Lower leg skin (tissue), 3 donors: ENCODE measurements around the gene KMO.

Source experiments
- CTCF ChIP-seq, 3 donors: fragments of 450-650 bp; IDR thresholded peaks; one replicate each; pipeline ENCODE4 v1.5.1; 2016; ENCODE audit warnings: antibody characterized with exemption in 3 of 3, mild to moderate bottlenecking in 3 of 3, moderate library complexity in 2 of 3
- POLR2A ChIP-seq, 2 donors: fragments of 450-650 bp; IDR thresholded peaks; one replicate each; pipeline ENCODE4 v1.6.1; 2016 to 2017; ENCODE audit warnings: antibody characterized with exemption in 2 of 2, mild to moderate bottlenecking in 1 of 2, moderate library complexity in 1 of 2

- no peak for TF ChIP-seq CTCF (IDR thresholded peaks at IDR 0.05)
- TF ChIP-seq POLR2A (IDR thresholded peaks at IDR 0.05) = no peak
These were observed 68.3 kb downstream of the KMO start for GRCh38 chr1:241600496-241600901.
